NOMO-1 treated with DMSO at 0.1 percent for 48 hours (cell line): Measurements from ENCODE around the gene B4GALNT4.
"Not testable (repeated sequence)": the region's sequence is repeated elsewhere in the genome, so short reads cannot be mapped to it uniquely, and the experiment has no call there.

Experiments
- DNase-seq: peaks from one replicate; lab custom pipeline; 2025; ENCODE audit not compliant: unreplicated experiment; lab: John Stamatoyannopoulos, UW

B4GALNT4 gene

DNA sequence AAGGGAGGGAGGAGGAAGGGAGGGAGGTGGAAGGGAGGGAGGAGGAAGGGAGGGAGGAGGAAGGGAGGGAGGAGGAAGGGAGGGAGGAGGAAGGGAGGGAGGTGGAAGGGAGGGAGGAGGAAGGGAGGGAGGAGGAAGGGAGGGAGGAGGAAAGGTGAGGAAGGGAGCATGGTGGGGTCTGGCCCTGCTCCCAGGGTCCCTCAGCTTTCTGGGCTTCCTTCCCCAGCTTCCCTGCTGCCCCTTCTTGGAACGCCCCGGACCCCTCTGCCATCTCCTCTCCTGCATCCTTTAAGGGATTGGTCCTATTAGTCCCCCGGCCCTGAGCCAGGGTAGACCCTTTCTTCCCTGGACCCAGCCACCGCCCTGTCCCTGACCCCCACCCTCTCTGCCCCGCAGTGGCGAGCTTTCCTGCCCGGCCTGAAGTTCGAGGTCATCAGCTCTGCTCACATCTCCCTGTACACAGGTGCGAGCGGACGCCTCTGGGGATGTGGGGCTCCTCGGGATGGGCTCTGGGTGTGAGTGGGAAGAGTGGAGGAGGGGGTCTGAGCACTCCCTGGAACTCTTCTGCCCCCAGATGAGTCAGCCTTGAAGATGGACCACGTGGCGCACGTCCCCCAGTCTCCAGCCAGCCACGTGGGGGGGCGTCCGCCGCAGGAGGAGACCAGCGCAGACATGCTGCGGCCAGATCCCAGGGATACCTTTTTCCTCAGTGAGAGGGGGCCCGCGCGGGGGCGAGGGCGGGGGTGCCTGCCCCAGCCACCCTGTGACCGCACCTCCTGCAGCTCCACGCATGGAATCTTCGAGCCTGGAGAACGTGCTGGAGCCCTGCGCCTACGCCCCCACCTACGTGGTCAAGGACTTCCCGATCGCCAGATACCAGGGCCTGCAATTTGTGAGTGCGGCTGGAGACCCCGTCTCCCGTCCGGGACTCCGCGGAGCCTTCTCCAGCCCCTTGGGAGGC is 6.0 kb downstream of the B4GALNT4 start:
- DNase-seq = no peak

DNA sequence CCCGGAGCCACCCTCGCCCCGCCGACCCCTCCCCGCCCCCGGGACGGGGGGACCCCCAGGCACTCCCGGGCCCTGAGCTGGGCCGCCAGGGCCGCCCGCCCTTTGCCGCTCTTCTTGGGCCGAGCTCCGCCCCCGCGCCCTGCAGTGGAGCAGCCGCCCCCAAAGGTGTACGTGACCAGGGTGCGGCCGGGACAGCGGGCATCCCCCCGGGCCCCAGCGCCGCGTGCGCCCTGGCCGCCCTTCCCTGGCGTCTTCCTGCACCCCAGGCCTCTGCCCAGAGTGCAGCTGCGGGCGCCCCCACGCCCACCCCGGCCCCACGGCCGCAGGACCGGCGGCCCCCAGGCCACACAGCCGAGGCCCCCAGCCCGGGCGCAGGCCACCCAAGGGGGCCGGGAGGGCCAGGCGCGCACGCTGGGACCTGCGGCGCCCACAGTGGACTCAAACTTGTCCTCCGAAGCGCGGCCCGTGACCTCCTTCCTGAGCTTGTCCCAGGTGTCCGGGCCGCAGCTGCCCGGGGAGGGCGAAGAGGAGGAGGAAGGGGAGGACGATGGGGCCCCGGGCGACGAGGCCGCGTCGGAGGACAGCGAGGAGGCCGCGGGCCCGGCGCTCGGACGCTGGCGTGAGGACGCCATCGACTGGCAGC is 7.4 kb downstream of the B4GALNT4 start:
- DNase-seq = no peak

GRCh38 chr11:377174-377865 is 8.0 kb downstream of the B4GALNT4 start:
- no peak for DNase-seq

GRCh38 chr11:377883-378500 is 8.7 kb downstream of the B4GALNT4 start:
- DNase-seq = no peak

DNA sequence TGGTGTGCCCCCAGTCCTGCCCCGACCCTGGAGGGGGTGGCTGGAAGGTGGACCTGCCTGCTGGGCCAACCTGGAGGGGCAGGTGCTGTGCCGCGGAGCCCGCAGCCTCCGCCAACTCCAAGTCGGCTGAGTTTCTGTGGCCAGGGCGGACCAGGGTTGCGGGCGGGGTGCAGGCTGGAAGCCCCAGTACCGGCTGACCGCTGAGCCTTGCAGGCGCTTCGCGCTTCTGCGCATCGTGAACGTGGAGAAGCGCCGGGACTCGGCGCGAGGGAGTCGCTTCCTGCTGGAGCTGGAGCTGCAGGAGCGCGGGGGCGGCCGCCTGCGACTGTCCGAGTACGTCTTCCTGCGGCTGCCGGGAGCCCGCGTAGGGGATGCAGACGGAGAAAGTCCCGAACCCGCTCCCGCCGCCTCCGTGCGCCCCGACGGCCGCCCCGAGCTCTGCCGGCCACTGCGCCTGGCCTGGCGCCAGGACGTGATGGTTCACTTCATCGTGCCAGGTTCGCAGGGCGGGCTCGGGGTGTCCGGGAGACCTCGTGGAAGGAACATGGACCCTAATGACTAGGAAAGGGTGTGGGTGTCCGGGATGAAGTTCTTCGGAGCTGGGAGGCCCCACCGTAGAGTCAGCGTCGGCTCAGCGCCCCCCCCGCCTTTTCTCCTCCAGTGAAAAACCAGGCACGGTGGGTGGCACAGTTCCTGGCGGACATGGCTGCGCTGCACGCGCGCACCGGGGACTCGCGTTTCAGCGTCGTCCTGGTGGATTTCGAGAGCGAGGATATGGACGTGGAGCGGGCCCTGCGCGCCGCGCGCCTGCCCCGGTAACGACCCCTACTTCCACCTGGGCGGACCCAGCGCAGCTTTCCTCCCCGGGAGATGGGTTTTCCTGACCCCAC is 10.2 kb downstream of the B4GALNT4 start:
- no peak for DNase-seq

DNA sequence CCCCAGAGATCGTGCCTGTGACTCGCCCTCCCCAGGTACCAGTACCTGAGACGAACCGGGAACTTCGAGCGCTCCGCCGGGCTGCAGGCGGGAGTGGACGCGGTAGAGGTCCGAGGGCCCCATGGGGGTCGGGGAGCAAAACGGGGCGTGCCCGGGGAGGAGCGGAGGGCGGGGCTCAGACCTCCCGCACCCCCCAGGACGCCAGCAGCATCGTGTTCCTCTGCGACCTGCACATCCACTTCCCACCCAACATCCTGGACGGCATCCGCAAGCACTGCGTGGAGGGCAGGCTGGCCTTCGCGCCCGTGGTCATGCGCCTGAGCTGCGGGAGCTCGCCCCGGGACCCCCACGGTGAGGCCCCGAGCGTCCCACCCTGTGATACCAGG is 10.8 kb downstream of the B4GALNT4 start:
- DNase-seq = no peak

GRCh38 chr11:380491-380890 is 11.2 kb downstream of the B4GALNT4 start:
- no peak for DNase-seq

DNA sequence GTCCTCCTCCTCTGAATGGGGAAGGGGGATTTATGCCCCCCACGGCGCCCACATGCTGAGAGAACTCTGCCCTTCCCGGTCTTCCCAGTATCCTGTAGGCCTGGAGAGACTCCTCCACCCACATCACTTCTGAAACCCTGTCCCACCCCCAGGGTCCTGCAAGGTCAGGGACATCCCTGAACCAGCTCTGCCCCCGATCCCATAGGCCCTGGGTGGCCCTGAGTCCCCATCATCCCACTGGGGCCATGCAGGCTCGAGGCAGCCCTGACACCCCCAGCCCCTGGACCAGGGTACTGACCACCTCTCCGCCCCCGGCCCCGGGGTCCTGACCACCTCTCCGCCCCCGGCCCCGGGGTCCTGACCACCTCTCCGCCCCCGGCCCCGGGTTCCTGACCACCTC is 11.7 kb downstream of the B4GALNT4 start:
- DNase-seq = no peak

GRCh38 chr11:381501-382072 is 12.3 kb downstream of the B4GALNT4 start:
- no peak for DNase-seq

DNA sequence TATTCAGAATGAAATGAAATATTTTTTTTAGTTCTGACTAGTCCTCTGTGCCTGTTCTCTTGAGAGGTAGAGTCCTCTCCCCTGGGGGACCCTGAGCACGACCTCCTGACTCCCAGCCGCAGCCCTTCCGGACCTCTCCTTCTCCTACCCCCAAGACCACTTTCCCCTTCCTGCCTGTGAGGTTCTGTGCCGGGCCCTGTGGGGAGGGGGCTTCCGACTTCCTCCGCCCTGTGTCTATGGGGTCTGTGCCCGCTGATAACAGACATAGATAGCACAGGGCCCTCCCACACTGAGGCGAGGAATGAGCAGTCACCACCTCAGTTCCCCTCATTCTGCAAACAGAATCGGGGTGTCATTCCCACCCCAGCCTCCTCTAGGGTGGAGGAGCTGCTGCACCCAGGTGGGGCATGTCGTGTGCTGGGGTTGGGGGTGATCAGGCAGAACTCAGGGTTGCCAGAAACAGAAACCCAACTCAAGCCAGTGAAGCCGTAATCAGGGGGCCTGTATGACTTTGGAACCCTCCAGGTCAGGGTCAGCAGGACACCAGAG is 12.9 kb downstream of the B4GALNT4 start:
- no peak for DNase-seq

DNA sequence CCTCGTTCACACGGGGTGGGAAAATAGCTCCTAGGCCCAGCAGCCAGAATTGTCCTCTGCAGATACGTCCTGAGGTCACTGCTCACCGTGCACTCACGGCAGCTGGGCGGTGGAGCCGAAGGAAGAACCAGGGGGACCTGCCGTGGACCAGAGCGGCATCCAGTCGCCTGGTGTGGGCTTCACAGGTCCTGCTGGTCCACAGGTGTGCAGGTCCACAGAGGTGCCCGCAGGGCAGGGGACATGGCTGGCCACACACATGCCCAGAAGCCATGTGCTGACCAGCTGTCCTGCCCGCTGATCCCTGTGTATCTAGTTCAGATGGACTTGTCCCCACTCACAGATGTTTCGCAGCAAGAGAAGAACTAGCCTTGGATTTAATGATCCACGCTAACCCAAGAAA is 14.1 kb downstream of the B4GALNT4 start:
- DNase-seq = no peak

- DNase-seq = no peak
Measured at GRCh38 chr11:384511-384910, 15.2 kb downstream of the B4GALNT4 start.

- no peak for DNase-seq
Measured at GRCh38 chr11:385594-386351, 16.5 kb downstream of the B4GALNT4 start.

- no peak for DNase-seq
Measured at GRCh38 chr11:386483-386882, 17.2 kb downstream of the B4GALNT4 start.

DNA sequence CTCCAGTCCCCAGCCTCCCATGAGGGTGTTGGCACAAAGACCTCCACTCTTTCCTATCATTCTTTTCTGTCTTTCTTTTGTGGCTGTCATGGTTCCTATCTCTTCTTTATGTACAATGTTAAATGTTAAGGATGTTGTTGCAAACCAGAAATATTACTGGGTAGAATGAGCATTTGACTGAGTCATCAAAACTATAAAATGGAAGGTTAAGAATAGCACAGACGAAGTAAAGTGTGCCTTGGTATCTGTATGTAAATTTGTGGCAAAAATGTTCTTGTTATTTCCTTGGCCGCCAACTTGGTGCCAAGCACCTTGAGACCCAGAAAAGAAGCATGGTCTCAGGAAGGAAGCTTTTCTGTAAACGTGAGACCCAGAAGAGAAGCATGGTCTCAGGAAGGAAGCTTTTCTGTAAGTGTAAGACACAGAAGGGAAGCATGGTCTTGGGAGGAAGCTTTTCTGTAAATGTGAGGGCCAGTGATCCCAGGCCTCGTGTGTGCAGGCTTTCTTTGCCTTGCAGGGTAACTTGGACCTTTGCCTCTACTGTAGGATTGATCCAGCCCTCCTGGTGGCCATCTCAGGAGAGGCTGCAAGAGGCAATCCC is 18.0 kb downstream of the B4GALNT4 start:
- DNase-seq = no peak

DNA sequence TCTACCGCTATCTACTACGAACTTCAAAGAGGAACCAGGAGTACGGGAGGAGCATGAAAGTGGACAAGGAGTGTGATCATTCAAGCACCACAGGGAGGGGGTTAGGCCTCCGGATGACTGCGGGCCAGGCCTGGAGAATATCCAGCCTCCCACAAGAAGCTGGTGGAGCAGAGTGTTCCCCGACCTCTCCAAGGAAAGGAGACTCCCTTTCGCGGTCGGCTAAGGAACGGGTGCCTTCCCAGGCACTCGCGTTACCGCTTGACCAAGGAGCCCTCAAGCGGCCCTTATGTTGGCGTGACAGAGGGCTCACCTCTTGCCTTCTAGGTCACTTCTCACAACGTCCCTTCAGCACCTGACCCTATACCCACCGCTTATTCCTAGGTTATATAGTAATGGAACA is 20.1 kb downstream of the B4GALNT4 start:
- not testable (repeated sequence) for DNase-seq

- no peak for DNase-seq
Measured at GRCh38 chr11:390175-390574, 20.9 kb downstream of the B4GALNT4 start.
